SIG-M5 treated with dmso at 0.1 percent for 504 hours (cell line): ENCODE measurements around the gene RADX.

ENCODE experiments used
- DNase-seq: peaks from one replicate; lab custom pipeline; 2025; ENCODE audit not compliant: unreplicated experiment; lab: John Stamatoyannopoulos, UW

The RADX gene

DNA sequence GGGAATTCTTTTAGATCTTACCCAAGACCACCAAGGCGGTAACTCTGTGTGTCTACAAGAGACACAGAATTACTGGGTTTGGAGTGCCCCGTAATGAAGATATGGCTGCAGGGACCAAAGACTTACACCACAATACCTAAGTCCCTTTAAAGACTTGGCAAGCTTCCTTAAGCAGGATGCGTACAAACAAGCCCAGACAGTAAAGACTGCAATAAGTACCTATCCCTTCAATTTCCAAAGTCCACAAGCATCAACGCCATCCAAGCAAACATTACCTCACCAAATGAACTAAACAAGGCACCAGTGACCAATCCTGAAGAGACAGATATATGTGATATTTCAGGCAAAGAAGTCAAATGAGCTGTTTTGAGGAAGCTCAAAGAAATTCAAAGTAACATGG, 72.4 kb downstream of the RADX start:
- no peak for DNase-seq

DNA sequence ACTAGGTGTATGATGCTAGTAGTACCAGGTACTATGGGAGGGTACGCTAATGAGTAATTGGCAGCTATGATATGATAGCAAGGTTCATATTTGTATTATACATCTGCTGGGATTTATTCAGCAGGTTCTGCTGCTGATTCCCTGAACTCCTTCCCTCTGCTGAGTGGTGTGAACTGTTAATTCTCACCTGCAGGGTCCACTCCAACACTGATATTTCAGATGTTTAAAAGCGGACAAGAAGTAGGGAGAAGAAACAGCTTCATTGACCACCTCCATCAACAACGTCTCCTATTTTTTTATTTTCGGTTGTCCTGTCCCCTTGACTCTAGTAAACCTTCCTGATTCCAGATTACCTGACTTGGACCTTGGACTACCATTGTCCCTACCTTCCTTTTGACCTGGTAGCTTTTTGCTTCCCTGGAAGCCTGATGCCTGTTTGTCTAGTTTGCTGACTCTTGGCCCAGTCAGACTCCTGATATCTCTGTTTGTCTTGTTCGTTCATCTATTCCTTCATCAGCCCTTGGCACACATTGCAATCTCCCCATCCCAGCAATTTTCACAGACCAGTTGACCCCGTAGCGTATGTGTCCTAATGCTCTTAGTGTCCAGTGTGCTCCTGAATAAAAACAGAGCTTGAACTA, 80.8 kb downstream of the RADX start:
- no peak for DNase-seq

DNA sequence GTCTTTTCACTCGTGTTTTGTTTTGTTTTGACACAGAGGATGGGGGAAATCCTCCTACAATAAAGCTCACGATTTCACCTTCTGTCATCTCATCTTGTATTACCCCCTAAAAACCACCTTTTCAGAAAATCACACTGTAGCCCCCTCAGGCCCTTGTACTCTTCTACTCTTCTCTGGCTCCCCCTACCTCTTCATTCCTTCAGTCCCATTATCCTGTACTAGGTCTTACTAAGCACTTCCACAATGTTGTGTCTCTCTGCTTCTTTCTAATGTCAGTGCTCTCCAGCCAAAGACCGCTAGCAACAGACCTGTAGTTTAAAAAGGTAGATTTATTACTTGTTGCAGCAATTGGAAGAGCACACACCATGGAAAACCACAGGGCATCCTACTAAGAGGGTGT, 84.7 kb downstream of the RADX start:
- no peak for DNase-seq

DNA sequence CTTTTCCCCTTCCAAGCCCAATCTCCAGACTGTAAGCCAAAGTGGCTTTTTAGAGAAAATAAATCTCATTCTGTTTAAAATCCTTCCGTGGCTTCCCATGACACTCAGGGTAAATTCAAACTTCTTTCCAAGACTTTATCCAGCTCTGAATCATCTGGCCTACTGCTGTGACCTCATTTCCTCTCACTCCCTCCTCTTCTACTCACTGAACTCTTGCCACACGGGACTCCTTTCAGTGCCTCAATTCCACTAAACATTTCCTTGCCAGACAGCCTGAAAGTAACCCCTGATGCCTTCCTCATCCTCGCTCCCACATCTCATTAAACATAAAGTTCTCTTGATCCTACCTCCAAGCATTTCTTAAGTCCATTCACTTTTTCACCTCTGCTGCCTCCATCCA, 86.9 kb downstream of the RADX start:
- no peak for DNase-seq

DNA sequence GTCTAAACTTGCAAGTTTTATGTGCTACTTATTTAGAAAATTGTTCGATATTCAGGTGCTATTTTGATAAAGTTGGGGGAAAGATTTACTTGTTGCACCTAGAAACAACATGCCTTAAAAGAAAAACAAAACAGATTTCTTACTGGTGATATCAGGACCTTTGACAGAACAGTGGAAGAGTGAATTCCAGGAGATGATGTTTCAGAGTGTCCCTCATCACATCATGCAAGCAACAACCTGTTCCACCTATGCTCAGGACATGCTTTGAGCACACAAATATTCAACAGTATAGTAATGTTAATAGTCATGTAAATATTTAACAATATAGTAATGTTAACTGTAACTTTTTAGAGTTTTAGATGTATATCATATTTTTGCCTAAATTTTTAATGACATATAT, 90.9 kb downstream of the RADX start:
- no peak for DNase-seq

DNA sequence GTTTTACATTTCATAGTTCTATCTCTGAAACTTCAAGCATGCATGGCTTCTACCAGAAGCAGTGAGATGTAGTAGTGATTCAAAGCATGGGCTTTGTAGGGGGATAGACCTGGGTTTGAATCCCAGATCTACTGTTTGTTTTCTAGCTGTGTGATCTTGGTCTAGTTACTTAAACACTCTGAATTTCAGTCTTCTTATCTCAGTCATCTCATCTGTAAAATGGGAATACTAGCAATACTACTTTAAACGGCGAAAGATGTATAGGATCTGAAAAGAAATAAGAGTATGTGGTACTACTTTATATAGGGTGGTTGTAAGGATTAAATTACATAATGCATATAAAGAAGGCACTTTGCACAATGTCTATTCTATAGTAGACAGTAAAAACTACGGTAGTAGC, 94.7 kb downstream of the RADX start:
- DNase-seq: no peak

DNA sequence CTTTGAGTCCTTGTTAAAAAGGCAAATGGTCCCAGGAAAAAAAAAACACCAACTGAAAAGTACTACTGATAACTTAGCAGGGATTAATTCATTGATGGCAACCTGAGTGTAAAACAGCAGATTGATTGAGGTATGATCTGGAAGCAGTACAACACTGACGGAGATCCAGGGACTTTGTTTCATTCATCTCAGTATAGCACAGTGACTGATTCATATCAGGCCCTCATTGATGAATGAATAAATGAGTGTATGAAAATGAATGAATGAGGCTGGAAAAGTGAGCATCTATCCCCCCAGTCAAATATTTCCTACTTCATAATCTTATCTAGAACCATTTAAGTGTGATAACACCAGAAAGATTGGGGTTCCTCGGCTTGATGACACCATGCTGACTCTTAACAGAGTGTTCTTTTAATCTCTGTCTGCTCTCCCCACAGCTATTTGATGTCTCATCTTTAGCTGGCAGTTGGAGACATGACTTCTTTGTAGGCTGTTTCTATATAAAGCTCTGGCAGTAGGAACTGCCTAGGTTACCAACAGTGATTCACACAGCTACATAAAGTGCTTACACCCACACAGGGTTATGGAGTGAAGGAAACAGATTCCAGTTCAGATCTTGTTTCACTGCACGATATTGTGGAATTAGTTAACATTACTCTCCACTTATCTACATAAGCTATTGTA, 96.1 kb downstream of the RADX start:
- DNase-seq: no peak

DNA sequence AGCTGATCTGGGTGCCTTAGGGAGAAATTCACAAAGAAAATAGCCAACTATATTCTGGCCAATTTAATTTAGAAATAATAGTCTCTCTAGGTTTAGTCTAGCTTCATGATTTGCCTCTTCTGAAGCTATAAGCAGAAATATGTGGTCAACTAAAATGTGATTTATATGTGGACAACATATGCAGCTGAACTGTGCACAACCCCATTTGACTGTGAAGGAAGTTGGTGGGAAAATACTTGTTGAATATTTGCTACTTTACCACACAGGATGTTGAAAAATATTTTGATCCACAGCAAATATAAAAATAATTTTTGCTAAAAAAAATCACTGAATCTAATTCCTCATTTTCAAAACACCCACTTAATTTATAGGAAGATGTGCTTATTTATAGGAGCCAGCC, 99.0 kb downstream of the RADX start:
- DNase-seq: no peak

DNA sequence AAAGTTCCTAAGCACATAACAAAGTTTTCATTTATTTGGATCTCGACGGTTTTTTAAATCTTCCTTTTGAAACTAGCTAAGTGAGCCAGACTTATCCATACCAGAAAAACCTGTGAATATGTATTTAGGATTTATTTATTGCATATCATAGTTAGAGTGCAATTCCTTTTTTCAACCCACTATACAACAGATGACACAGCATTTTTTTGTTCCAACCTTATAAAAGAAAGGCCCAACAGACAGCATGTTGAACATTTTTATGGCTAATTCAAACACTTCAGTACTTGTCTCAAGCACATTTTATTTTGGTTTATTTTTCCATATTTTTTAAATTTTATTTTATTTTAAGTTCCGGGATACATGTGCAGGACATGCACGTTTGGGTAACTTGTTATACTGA, 99.6 kb downstream of the RADX start:
- no peak for DNase-seq

DNA sequence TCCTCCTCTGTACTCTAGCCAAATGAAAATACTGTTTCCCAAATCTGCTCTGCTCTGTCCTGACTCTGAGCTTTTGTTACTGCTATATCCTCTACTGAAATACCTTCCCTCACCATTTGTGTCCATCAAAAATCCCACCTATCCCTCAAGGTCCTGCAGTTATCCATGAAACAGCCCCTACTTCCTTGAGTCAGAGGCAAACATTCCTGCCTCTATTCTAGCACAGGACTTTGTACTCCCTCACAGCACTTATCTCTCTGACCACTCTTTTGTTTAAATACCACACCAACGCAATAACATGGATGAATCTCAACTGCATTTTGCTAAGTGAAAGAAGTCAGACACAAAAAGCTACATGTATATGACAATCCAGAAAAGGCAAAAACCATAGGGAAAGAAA, 104.2 kb downstream of the RADX start:
- no peak for DNase-seq

DNA sequence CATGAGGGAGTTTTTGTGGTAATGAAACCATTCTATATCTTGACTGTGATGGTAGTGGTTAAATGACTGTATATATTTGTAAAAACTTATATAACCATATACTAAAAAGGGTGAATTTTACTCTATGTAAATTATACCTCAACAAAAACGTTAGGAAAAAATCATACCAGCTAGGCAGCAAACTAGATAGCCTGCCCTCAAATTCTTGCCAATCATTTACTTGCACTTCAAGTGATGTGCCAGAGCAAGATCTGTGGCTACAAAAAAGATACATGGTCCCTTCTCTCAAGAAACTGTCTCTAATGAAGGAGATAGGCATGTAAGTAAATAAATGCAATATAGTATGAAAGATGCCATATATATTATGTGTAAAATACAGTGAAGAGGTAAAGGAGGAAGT, 104.7 kb downstream of the RADX start:
- no peak for DNase-seq

DNA sequence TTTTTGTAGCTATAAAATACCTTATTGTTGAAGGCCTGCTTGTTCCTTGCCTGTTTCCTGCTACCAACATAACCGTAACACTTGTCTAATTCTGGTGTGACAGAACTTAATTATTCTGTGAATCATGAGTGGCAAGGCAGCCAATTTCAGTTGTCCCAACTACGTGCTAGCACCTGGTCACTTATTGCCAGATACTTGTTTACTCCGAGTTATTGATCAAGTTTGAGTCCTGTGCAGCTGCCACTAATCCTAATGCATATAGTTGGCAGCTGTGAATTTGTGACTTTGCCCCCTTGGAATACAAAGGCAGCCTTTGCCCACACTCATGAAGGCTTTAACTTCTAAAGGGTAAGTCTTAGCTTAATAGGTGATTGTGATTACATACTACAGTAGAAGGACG, 106.9 kb downstream of the RADX start:
- no peak for DNase-seq

DNA sequence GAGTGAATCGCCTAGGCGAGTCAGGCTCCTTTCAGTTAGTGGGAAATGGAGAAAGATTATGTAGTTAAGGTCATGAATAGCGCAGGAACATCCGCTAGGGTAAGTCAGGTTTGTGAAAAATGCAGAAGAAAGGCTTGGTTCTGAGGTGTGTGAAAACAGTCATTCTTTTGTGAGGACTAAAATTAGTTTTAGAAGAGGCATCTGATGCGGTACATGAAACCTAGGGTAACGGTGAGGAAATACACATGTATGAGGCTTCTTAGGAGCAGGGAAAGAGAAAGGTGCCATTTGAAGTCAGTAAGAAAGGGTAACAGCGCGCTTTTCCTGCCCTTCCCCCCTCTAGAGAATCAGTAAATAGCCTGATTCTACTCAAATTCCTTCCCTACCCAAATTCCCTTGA, 114.2 kb downstream of the RADX start:
- DNase-seq: no peak

DNA sequence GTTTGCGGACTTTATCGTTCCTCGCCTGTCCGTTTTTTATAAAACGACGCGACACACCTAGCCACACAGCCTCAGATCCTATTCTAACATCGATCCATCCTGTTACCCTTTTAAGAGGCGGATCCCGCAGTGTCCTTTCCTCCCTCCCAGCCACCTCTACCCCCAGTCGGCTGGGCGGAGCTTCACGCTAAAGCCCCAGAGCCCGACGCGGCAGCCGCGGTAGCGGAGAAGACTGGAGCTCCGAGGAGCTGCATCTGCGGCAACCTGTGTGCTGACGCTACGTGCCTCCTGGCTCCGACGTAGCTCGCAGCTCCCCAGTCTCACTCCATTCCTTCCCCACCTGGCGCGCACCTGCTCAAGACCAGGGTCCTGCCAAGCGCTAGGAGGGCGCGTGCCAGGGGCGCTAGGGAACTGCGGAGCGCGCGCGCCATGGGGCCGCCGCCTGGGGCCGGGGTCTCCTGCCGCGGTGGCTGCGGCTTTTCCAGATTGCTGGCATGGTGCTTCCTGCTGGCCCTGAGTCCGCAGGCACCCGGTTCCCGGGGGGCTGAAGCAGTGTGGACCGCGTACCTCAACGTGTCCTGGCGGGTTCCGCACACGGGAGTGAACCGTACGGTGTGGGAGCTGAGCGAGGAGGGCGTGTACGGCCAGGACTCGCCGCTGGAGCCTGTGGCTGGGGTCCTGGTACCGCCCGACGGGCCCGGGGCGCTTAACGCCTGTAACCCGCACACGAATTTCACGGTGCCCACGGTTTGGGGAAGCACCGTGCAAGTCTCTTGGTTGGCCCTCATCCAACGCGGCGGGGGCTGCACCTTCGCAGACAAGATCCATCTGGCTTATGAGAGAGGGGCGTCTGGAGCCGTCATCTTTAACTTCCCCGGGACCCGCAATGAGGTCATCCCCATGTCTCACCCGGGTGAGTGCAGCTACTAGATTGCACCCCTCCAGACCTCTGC, 115.0 kb downstream of the RADX start, which contains the start of gene RNF128:
Gene RNF128, plus strand, starts transcription at position 217 of the 953 bp plus-strand sequence. Its CDS starts 213 bp downstream, at position 430.
- no peak for DNase-seq

DNA sequence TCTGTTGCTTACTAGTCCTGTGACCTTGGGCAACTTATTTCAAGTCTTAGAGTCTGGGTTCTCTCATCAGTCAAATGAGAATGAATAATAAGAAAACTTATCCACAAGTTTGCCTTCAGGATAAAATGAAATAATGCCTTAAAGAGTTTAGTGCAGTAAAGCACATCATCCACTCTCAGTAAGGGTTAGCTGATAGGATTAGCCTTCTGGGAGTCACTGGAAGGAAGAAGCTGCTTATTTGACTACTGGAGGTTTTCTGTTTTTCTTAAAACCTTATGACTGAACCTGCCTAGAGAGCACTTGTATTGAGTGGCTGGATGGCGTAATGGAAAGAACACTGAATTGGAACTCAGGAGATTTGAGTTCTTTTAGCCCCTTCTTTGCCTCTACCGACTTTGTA, 116.6 kb downstream of the RADX start:
- DNase-seq: no peak
